ENCODE data around the gene MSTN. TPM values are rescaled to one million over a fixed set of nuclear protein-coding genes. Genes with fewer than 3 reads are reported as not detected.

Gene MSTN
- total RNA-seq, 1 experiment from 2014 or later = not detected

GRCh38 chr2:190051223-190051622 is 11.3 kb downstream of the MSTN start:
- no peak overlapping the region for H2BK120ac ChIP-seq (ENCODE audit: low read depth, low read length, poor library complexity, severe bottlenecking)
- H3K9me3 ChIP-seq (ENCODE audit: control insufficient read depth, low read depth, low read length) = no peaks in the 10 kb centered on the region
- H3K27me3 ChIP-seq (ENCODE audit: insufficient read depth, low read length) = no peaks in the 10 kb centered on the region
- no peak overlapping the region for H2AFZ ChIP-seq (ENCODE audit: low read length)
- H3K18ac ChIP-seq (ENCODE audit: insufficient read length, low read depth, low read length) = no peak overlapping the region
- no peaks in the 10 kb centered on the region for H3K79me2 ChIP-seq (ENCODE audit: insufficient read depth, low read length)
- H4K5ac ChIP-seq (ENCODE audit: insufficient read length, low read depth, low read length) = no peak overlapping the region
- H3K23ac ChIP-seq (ENCODE audit: insufficient read length, low read depth, low read length) = no peak overlapping the region
- H2BK12ac ChIP-seq (ENCODE audit: insufficient read length, low read depth, low read length) = no peak overlapping the region
- H4K8ac ChIP-seq (replicated peaks; ENCODE audit: insufficient read length, low read depth, low read length) = no peak overlapping the region
- no peak overlapping the region for H2BK5ac ChIP-seq (ENCODE audit: insufficient read length, low read length)
- Mint-ChIP-seq H3K4me3 (no peak overlapping the region), H3K27ac (no peak overlapping the region), H3K27me3 (ENCODE audit: low read depth) (no peaks in the 10 kb centered on the region), H3K9me3 (no peaks in the 10 kb centered on the region), H3K4me1 (no peaks in the 10 kb centered on the region), H3K36me3 (ENCODE audit: insufficient read depth in 1 of 3, low read depth in 3 of 3) (no peaks in the 10 kb centered on the region)
- H3K27ac ChIP-seq (ENCODE audit: insufficient read length, low read depth, low read length) = no peak overlapping the region
- H4K20me1 ChIP-seq (ENCODE audit: control insufficient read depth, insufficient read depth, insufficient read length) = no peaks in the 10 kb centered on the region
- H2BK20ac ChIP-seq (ENCODE audit: low read depth, low read length, poor library complexity, severe bottlenecking) = no peak overlapping the region
- H3K9ac ChIP-seq (ENCODE audit: extremely low read depth, insufficient read length, low read length) = no peak overlapping the region
- H3K14ac ChIP-seq (ENCODE audit: insufficient read depth, low read length) = no peak overlapping the region
- no peak overlapping the region for H3K56ac ChIP-seq (ENCODE audit: insufficient read length, low read depth, low read length)
- no peak for DNase-seq
- H3K4me1 ChIP-seq (ENCODE audit: insufficient read depth, low read length) = no peaks in the 10 kb centered on the region
- no peak overlapping the region for H2BK15ac ChIP-seq (ENCODE audit: low read depth, low read length)
- no peak overlapping the region for H3K4ac ChIP-seq (ENCODE audit: low read depth, low read length)
- no peak for TF ChIP-seq CTCF (conservative IDR thresholded peaks at IDR 0.05)
- H3K23me2 ChIP-seq (ENCODE audit: insufficient read length, low read depth, low read length, poor library complexity, severe bottlenecking) = no peaks in the 10 kb centered on the region
- no peak overlapping the region for H2AK5ac ChIP-seq (ENCODE audit: insufficient read length, low read length)
- no peak overlapping the region for H3K4me2 ChIP-seq (ENCODE audit: insufficient read depth, insufficient read length, low read length)
- H4K91ac ChIP-seq (ENCODE audit: insufficient read length, low read depth, low read length) = no peak overlapping the region
- H3T11ph ChIP-seq (ENCODE audit: low read length) = no peak overlapping the region
- no peaks in the 10 kb centered on the region for H3K79me1 ChIP-seq (ENCODE audit: insufficient read depth, low read depth, low read length, poor library complexity, severe bottlenecking)
